LoVo (cell line): ENCODE measurements around the gene NEBL.

ENCODE experiments used
- DNase-seq: peaks from one replicate; pipeline ENCODE4 v3.0.0-alpha.2; 2016; ENCODE audit warnings: low spot score

Gene NEBL

GRCh38 chr10:20778008-20778757 lies 118.9 kb downstream of the NEBL start:
- no peak for DNase-seq

GRCh38 chr10:20776384-20777118 lies 120.6 kb downstream of the NEBL start:
- no peak for DNase-seq

- DNase-seq = no peak
These were observed 126.1 kb downstream of the NEBL start for GRCh38 chr10:20771051-20771450.

- no peak for DNase-seq
These were observed 127.6 kb downstream of the NEBL start for GRCh38 chr10:20769481-20769880.

- no peak for DNase-seq
These were observed 128.3 kb downstream of the NEBL start for GRCh38 chr10:20768843-20769242.

- no peak for DNase-seq
These were observed 130.1 kb downstream of the NEBL start for GRCh38 chr10:20767028-20767427.

- no peak for DNase-seq
These were observed 132.0 kb downstream of the NEBL start for GRCh38 chr10:20765066-20765465.

- DNase-seq = no peak
These were observed 136.7 kb downstream of the NEBL start for GRCh38 chr10:20760460-20760859.

- no peak for DNase-seq
These were observed 148.6 kb downstream of the NEBL start for GRCh38 chr10:20748551-20748950.

GRCh38 chr10:20747782-20748181 lies 149.3 kb downstream of the NEBL start:
- DNase-seq = no peak

GRCh38 chr10:20746856-20747255 lies 150.3 kb downstream of the NEBL start:
- DNase-seq = no peak

- DNase-seq = no peak
These were observed 151.3 kb downstream of the NEBL start for GRCh38 chr10:20745556-20746375.

- DNase-seq = no peak
These were observed 152.3 kb downstream of the NEBL start for GRCh38 chr10:20744821-20745220.

- DNase-seq = no peak
These were observed 153.2 kb downstream of the NEBL start for GRCh38 chr10:20743942-20744341.

GRCh38 chr10:20742737-20743541 lies 154.2 kb downstream of the NEBL start:
- no peak for DNase-seq

GRCh38 chr10:20740120-20740519 lies 157.0 kb downstream of the NEBL start:
- no peak for DNase-seq

GRCh38 chr10:20737107-20737506 lies 160.0 kb downstream of the NEBL start:
- no peak for DNase-seq
